Testis (tissue), 2 donors: Measurements from ENCODE around the gene EHD2.

Experiments
- POLR2A ChIP-seq: fragments of 450-650 bp; IDR thresholded peaks from one replicate; pipeline ENCODE4 v1.6.1; 2017; ENCODE audit warnings: antibody characterized with exemption, mild to moderate bottlenecking, moderate library complexity
- TF ChIP-seq, protein P1 (sequence below), 3 experiments: fragments of 450-650 bp in 2 of 3; fragments of 200-600 bp in 1 of 3; sonication (generic) in 1 of 3; IDR thresholded peaks; one replicate each; pipeline ENCODE4 v1.5.1; 2016 to 2019; ENCODE audit warnings: antibody characterized with exemption in 3 of 3, mild to moderate bottlenecking in 2 of 3, moderate library complexity in 1 of 3

- TF ChIP-seq, protein P1, sequence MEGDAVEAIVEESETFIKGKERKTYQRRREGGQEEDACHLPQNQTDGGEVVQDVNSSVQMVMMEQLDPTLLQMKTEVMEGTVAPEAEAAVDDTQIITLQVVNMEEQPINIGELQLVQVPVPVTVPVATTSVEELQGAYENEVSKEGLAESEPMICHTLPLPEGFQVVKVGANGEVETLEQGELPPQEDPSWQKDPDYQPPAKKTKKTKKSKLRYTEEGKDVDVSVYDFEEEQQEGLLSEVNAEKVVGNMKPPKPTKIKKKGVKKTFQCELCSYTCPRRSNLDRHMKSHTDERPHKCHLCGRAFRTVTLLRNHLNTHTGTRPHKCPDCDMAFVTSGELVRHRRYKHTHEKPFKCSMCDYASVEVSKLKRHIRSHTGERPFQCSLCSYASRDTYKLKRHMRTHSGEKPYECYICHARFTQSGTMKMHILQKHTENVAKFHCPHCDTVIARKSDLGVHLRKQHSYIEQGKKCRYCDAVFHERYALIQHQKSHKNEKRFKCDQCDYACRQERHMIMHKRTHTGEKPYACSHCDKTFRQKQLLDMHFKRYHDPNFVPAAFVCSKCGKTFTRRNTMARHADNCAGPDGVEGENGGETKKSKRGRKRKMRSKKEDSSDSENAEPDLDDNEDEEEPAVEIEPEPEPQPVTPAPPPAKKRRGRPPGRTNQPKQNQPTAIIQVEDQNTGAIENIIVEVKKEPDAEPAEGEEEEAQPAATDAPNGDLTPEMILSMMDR (IDR thresholded peaks at IDR 0.05): no peak
- no peak for TF ChIP-seq POLR2A
Observed at GRCh38 chr19:47670736-47671135, 42.5 kb upstream of the EHD2 start.
